Activated CD8-positive, alpha-beta memory T cell treated with anti-CD3 and anti-CD28 coated beads, Interleukin-2, amount 50 U/mL, for 4 hours (primary cell): ENCODE results near the gene HMCN2.

Experiments
- DNase-seq: peaks from one replicate; pipeline ENCODE4 v3.0.0-alpha.2; 2020

HMCN2 gene

DNA sequence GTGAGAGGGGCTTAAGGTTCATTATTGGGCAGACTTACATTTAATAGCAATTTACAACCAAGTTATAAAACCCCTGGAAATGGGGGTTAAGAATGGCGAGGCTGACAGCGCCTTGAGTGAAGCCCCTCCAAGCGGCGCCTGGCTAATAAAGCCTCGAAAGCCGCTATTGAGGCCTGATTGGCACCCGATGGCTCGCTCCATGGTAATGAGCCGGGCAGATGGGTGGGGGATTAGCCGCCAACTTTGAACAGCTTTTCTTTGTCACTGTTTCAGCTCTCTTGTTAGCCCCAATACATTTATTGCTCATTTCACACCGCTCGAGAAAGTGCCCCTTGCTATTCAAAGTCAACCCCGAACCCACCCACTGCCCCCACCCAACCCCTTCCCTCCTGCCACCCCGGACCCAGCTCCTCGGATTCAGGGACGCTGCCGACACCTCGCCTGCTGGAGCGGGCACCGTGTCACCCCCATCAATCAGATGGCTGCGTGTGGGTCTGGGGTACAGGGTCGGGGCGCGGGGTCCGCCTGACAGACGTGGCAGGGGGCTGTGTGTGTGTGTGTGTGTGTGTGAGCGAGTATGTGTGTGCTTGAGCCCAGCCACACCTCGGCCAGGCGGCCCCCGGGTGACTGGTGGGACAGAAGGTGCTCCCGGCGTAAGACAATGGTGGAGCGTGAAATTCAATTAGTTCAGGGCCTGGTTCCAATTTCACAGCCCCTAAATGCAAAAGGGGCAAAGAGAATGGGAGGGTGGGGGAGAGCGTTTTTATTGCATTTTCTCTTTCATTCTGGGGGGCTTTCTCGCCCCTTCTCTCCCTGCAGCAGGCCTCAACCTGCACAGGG is 213.4 kb downstream of the HMCN2 start:
- DNase-seq: no peak

DNA sequence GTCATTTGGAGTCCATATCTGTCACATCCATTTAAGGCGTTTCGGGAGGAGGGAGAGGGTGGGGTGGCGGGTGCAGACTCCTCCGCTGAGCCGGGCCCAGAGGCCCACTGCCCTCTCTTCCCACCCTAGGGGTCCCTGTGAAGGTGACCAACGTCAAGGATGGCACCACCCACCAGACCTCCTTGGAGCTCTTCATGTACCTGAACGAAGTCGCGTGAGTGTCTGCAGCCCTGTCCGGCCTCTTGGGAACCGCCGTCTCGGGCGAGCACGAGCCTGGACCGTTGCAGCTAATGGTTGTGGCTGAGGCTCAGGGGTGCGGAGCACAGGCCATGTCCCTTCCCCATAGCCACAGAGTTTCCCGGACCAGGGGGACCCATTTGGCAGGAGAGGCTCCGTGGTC is 214.0 kb downstream of the HMCN2 start:
- DNase-seq: no peak

DNA sequence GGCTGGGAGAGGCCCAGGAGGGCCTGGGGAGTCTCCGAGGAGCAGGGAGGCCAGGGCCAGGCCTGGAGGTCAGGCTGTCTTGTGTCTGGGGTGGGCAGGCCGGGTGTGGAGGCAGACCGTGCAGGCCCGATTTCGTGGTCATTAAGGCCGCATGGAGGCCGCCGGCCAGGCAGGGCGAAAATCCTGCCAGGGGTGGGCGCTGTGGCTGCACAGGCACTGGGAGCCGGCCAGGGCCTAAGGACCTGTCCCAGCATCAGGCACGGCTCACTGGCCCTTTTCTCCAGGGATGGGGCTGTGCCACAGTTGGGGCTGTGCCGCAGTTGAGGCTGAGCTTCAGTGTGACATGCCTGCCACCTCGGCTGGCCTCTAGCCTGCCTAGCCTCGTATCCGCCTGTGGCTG is 215.1 kb downstream of the HMCN2 start:
- DNase-seq: no peak

DNA sequence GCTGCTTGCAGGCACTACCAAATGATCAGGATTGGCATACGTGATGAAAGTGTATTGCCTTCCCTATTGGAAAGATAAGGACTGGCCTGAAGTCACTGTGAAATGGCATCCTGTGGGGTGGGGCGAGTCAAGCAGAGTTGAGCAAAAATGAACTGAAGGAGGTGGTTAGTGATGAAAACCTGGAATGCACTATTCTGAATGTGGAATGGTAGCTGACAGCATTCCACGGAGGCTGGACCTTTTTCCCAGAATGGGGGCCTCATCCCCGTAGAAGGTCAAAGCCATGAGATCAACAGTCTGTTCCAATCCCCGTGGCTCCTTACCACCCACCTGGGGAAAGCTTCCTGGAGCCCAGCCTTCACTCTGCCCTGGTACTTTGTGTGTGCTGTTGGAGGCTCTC is 216.9 kb downstream of the HMCN2 start:
- no peak for DNase-seq

DNA sequence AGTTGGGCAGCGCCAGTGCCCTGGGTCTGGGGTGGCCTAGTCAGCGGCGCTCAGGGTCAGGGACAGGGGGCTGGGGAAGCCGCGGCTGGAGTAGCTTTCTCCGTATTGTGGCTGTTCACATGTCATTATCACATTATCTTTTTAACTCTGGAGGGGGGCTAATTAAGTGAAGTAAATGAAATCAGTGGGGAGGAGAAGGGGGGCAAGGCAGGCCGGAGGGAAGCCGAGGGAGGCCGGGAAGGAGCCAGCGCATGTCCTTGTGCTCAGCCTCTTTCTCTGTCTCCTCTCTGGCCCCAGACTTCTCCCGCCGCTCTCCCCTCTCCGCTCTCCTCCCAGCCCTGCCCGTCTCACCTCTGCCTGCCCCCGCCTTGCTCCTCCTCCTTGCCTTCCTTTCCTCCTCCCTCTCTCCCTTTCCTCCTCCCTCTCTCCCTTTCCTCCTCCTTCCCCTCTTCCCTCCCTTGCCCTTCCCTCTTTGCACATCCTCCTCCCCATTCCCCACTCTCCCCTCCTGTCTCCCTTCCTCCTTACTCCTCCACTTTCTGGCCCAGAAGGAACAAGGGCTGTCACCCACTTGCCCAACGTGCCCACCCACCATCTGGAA is 217.9 kb downstream of the HMCN2 start:
- no peak for DNase-seq
